ENCODE results near the gene SNRNP70. TPM values are rescaled to one million over a fixed set of nuclear protein-coding genes. Genes with fewer than 3 reads are reported as not detected.

SNRNP70 gene
- total and polyA plus RNA-seq, 2 of the 13 experiments (the other 11 are each of a cell fraction or from before 2014, with no cell fraction given): 150 to 210 TPM

GRCh38 chr19:49127674-49128544 lies 42.7 kb downstream of the SNRNP70 start (continued):
- TF ChIP-seq ZNF407 (CRISPR knock-in tag; IDR thresholded peaks at IDR 0.05; ENCODE audit: not compliant biosample characterization) (peak; percentile 98), SNAI1 (CRISPR knock-in tag; IDR thresholded peaks at IDR 0.05; ENCODE audit: borderline replicate concordance) (peak; percentile 80; the same call in 1 of the 2 replicates), RBAK (CRISPR knock-in tag; IDR thresholded peaks at IDR 0.05) (no peak), FOXP4 (CRISPR knock-in tag; IDR thresholded peaks at IDR 0.05) (peak; percentile 68; the same call in 1 of the 2 replicates), HDAC2 (CRISPR knock-in tag; IDR thresholded peaks at IDR 0.05) (peak; percentile 85), ZBTB43 (CRISPR knock-in tag; conservative IDR thresholded peaks at IDR 0.05) (peak; percentile 98), ZNF713 (CRISPR knock-in tag; IDR thresholded peaks at IDR 0.05) (peak; percentile 94; the same call in 1 of the 2 replicates), NPAS2 (CRISPR knock-in tag; IDR thresholded peaks at IDR 0.05; ENCODE audit: borderline replicate concordance) (no peak), ZNF749 (CRISPR knock-in tag; IDR thresholded peaks at IDR 0.05; ENCODE audit: borderline replicate concordance) (peak; percentile 97), ZMYM2 (CRISPR knock-in tag; IDR thresholded peaks at IDR 0.05) (peak; percentile 93), STAG1 (CRISPR knock-in tag; IDR thresholded peaks at IDR 0.05) (peak; percentile 48), ZNF550 (CRISPR knock-in tag; IDR thresholded peaks at IDR 0.05; ENCODE audit: borderline replicate concordance) (peak; percentile 92; the same call in 1 of the 2 replicates), JARID2 (CRISPR knock-in tag; IDR thresholded peaks at IDR 0.05; ENCODE audit: insufficient replicate concordance) (peak; percentile 86), SCMH1 (CRISPR knock-in tag; IDR thresholded peaks at IDR 0.05; ENCODE audit: borderline replicate concordance) (no peak), GZF1 (CRISPR knock-in tag; IDR thresholded peaks at IDR 0.05) (peak; percentile 89; the same call in 1 of the 2 replicates), TEAD2 (CRISPR knock-in tag; IDR thresholded peaks at IDR 0.05) (peak; percentile 99), ATM (IDR thresholded peaks at IDR 0.05; ENCODE audit: borderline replicate concordance) (no peak)
